Activated naive CD8-positive, alpha-beta T cell (primary cell): ENCODE measurements around the gene IYD.

Experiments
- H3K27ac Mint-ChIP-seq: one replicate; pipeline ENCODE4 v1.8.0; 2021; ENCODE audit warnings: mixed read lengths
- H3K27me3 Mint-ChIP-seq: one replicate; pipeline ENCODE4 v1.8.0; 2021; ENCODE audit warnings: mixed read lengths
- H3K36me3 Mint-ChIP-seq: one replicate; pipeline ENCODE4 v1.8.0; 2021; ENCODE audit warnings: mixed read lengths
- H3K4me1 Mint-ChIP-seq: one replicate; pipeline ENCODE4 v1.8.0; 2021; ENCODE audit warnings: low read depth, mixed read lengths
- H3K4me3 Mint-ChIP-seq: one replicate; pipeline ENCODE4 v1.8.0; 2021; ENCODE audit warnings: mild to moderate bottlenecking, mixed read lengths
- H3K9me3 Mint-ChIP-seq: one replicate; pipeline ENCODE4 v1.8.0; 2021; ENCODE audit warnings: low read depth, mixed read lengths

The IYD gene

GRCh38 chr6:150336708-150337107 is 32.1 kb upstream of the IYD start:
- H3K27me3 Mint-ChIP-seq, result peaks cover 10% of the 10 kb centered on the region
- H3K27ac Mint-ChIP-seq, result no peak overlapping the region
- no peak overlapping the region for H3K4me3 Mint-ChIP-seq
- no peaks in the 10 kb centered on the region for H3K9me3 Mint-ChIP-seq
- H3K4me1 Mint-ChIP-seq, result no peaks in the 10 kb centered on the region
- H3K36me3 Mint-ChIP-seq, result no peaks in the 10 kb centered on the region

- Mint-ChIP-seq H3K27me3 (peaks cover 3% of the 10 kb centered on the region), H3K4me1 (no peaks in the 10 kb centered on the region), H3K9me3 (no peaks in the 10 kb centered on the region), H3K27ac (no peak overlapping the region), H3K4me3 (no peak overlapping the region), H3K36me3 (no peaks in the 10 kb centered on the region)
Measured at GRCh38 chr6:150342126-150342525, 26.7 kb upstream of the IYD start.

- Mint-ChIP-seq H3K9me3 (no peaks in the 10 kb centered on the region), H3K27me3 (peaks cover 4% of the 10 kb centered on the region), H3K36me3 (no peaks in the 10 kb centered on the region), H3K4me3 (no peak overlapping the region), H3K27ac (no peak overlapping the region), H3K4me1 (no peaks in the 10 kb centered on the region)
Measured at GRCh38 chr6:150343434-150343833, 25.4 kb upstream of the IYD start.

GRCh38 chr6:150345781-150346180 is 23.0 kb upstream of the IYD start:
- H3K27ac Mint-ChIP-seq, result no peak overlapping the region
- no peak overlapping the region for H3K4me3 Mint-ChIP-seq
- H3K36me3 Mint-ChIP-seq, result no peaks in the 10 kb centered on the region
- no peaks in the 10 kb centered on the region for H3K9me3 Mint-ChIP-seq
- peaks cover 4% of the 10 kb centered on the region for H3K27me3 Mint-ChIP-seq
- no peaks in the 10 kb centered on the region for H3K4me1 Mint-ChIP-seq

GRCh38 chr6:150346346-150346745 is 22.5 kb upstream of the IYD start:
- Mint-ChIP-seq H3K4me1 (no peaks in the 10 kb centered on the region), H3K4me3 (no peak overlapping the region), H3K36me3 (no peaks in the 10 kb centered on the region), H3K9me3 (no peaks in the 10 kb centered on the region), H3K27me3 (peaks cover 2% of the 10 kb centered on the region), H3K27ac (no peak overlapping the region)

GRCh38 chr6:150347845-150348244 is 21.0 kb upstream of the IYD start:
- peaks cover 1% of the 10 kb centered on the region for H3K27me3 Mint-ChIP-seq
- H3K4me1 Mint-ChIP-seq, result no peaks in the 10 kb centered on the region
- H3K4me3 Mint-ChIP-seq, result no peak overlapping the region
- no peaks in the 10 kb centered on the region for H3K36me3 Mint-ChIP-seq
- no peaks in the 10 kb centered on the region for H3K9me3 Mint-ChIP-seq
- no peak overlapping the region for H3K27ac Mint-ChIP-seq

GRCh38 chr6:150349546-150349945 is 19.3 kb upstream of the IYD start:
- Mint-ChIP-seq H3K4me3 (no peak overlapping the region), H3K36me3 (no peaks in the 10 kb centered on the region), H3K27ac (no peak overlapping the region), H3K4me1 (no peaks in the 10 kb centered on the region), H3K9me3 (no peaks in the 10 kb centered on the region), H3K27me3 (peaks cover 1% of the 10 kb centered on the region)

- no peak overlapping the region for H3K4me3 Mint-ChIP-seq
- H3K4me1 Mint-ChIP-seq, result no peaks in the 10 kb centered on the region
- no peaks in the 10 kb centered on the region for H3K9me3 Mint-ChIP-seq
- no peaks in the 10 kb centered on the region for H3K27me3 Mint-ChIP-seq
- H3K27ac Mint-ChIP-seq, result no peak overlapping the region
- H3K36me3 Mint-ChIP-seq, result no peaks in the 10 kb centered on the region
Measured at GRCh38 chr6:150352321-150353296, 16.2 kb upstream of the IYD start.

GRCh38 chr6:150353445-150353844 is 15.4 kb upstream of the IYD start:
- Mint-ChIP-seq H3K9me3 (no peaks in the 10 kb centered on the region), H3K27me3 (no peaks in the 10 kb centered on the region), H3K4me3 (no peak overlapping the region), H3K27ac (no peak overlapping the region), H3K36me3 (no peaks in the 10 kb centered on the region), H3K4me1 (no peaks in the 10 kb centered on the region)

GRCh38 chr6:150354754-150355571 is 13.8 kb upstream of the IYD start:
- Mint-ChIP-seq H3K36me3 (no peaks in the 10 kb centered on the region), H3K9me3 (no peaks in the 10 kb centered on the region), H3K27me3 (no peaks in the 10 kb centered on the region), H3K4me1 (no peaks in the 10 kb centered on the region), H3K4me3 (no peak overlapping the region), H3K27ac (no peak overlapping the region)

- Mint-ChIP-seq H3K4me3 (no peak overlapping the region), H3K4me1 (no peaks in the 10 kb centered on the region), H3K27ac (no peak overlapping the region), H3K36me3 (no peaks in the 10 kb centered on the region), H3K27me3 (peaks cover 4% of the 10 kb centered on the region), H3K9me3 (no peaks in the 10 kb centered on the region)
Measured at GRCh38 chr6:150355932-150356331, 12.9 kb upstream of the IYD start.

- Mint-ChIP-seq H3K9me3 (no peaks in the 10 kb centered on the region), H3K4me1 (no peaks in the 10 kb centered on the region), H3K4me3 (no peak overlapping the region), H3K36me3 (no peaks in the 10 kb centered on the region), H3K27me3 (peaks cover 4% of the 10 kb centered on the region), H3K27ac (no peak overlapping the region)
Measured at GRCh38 chr6:150361876-150362275, 6.9 kb upstream of the IYD start.

GRCh38 chr6:150363733-150364132 is 5.1 kb upstream of the IYD start:
- H3K27ac Mint-ChIP-seq, result no peak overlapping the region
- H3K27me3 Mint-ChIP-seq, result peaks cover 4% of the 10 kb centered on the region
- H3K4me1 Mint-ChIP-seq, result no peaks in the 10 kb centered on the region
- H3K4me3 Mint-ChIP-seq, result no peak overlapping the region
- no peaks in the 10 kb centered on the region for H3K36me3 Mint-ChIP-seq
- H3K9me3 Mint-ChIP-seq, result no peaks in the 10 kb centered on the region

GRCh38 chr6:150366118-150366778 is 2.6 kb upstream of the IYD start:
- no peaks in the 10 kb centered on the region for H3K4me1 Mint-ChIP-seq
- H3K4me3 Mint-ChIP-seq, result no peak overlapping the region
- no peaks in the 10 kb centered on the region for H3K9me3 Mint-ChIP-seq
- no peaks in the 10 kb centered on the region for H3K27me3 Mint-ChIP-seq
- H3K36me3 Mint-ChIP-seq, result no peaks in the 10 kb centered on the region
- no peak overlapping the region for H3K27ac Mint-ChIP-seq

GRCh38 chr6:150369408-150369807 is 596 bp downstream of the IYD start:
- no peaks in the 10 kb centered on the region for H3K27me3 Mint-ChIP-seq
- no peaks in the 10 kb centered on the region for H3K36me3 Mint-ChIP-seq
- no peaks in the 10 kb centered on the region for H3K9me3 Mint-ChIP-seq
- H3K4me3 Mint-ChIP-seq, result no peak overlapping the region
- H3K27ac Mint-ChIP-seq, result no peak overlapping the region
- H3K4me1 Mint-ChIP-seq, result no peaks in the 10 kb centered on the region
